ENCODE data around the gene NDUFC2.
A peak's percentile ranks its signal among the peaks of the same experiment; 100 is the strongest.

The NDUFC2 gene

GRCh38 chr11:78040691-78041379 is 38.8 kb downstream of the NDUFC2 start:
- TF ChIP-seq CTCF (IDR thresholded peaks at IDR 0.05; ENCODE audit: extremely low read depth, missing control alignments): no peak
- DNase-seq (ENCODE audit: low spot score): no peak

- DNase-seq (ENCODE audit: low spot score): peak; percentile 66
- no peak for TF ChIP-seq CTCF (IDR thresholded peaks at IDR 0.05; ENCODE audit: extremely low read depth, missing control alignments)
Measured at GRCh38 chr11:78039919-78040671, 39.6 kb downstream of the NDUFC2 start.

DNA sequence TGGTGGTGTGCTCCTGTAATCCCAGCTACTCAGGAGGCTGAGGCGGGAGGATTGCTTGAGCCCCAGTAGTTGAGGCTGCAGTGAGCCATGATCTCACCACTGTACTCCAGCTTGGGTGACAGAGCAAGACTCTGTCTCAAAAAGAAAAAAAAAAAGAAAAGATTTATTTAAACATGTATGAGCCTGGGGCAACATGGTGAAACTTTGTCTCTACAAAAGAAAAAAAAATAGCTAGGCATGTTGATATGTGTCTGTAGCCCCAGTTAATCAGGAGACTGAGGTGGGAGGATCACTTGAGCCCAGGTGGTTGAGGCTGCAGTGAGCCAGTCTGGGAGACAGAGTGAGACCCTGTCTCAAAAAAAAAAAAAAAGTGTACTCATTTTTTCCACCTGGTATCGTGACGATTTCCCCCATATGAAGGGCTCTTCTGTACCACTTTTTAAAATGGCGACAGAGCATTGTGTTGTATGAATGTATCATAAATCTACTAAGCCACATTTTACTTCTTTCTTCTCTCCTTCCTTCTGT is 40.2 kb downstream of the NDUFC2 start:
- no peak for DNase-seq (ENCODE audit: low spot score)
- no peak for TF ChIP-seq CTCF (IDR thresholded peaks at IDR 0.05; ENCODE audit: extremely low read depth, missing control alignments)

GRCh38 chr11:78038697-78039313 is 40.9 kb downstream of the NDUFC2 start:
- no peak for DNase-seq (ENCODE audit: low spot score)
- TF ChIP-seq CTCF (IDR thresholded peaks at IDR 0.05; ENCODE audit: extremely low read depth, missing control alignments): no peak

DNA sequence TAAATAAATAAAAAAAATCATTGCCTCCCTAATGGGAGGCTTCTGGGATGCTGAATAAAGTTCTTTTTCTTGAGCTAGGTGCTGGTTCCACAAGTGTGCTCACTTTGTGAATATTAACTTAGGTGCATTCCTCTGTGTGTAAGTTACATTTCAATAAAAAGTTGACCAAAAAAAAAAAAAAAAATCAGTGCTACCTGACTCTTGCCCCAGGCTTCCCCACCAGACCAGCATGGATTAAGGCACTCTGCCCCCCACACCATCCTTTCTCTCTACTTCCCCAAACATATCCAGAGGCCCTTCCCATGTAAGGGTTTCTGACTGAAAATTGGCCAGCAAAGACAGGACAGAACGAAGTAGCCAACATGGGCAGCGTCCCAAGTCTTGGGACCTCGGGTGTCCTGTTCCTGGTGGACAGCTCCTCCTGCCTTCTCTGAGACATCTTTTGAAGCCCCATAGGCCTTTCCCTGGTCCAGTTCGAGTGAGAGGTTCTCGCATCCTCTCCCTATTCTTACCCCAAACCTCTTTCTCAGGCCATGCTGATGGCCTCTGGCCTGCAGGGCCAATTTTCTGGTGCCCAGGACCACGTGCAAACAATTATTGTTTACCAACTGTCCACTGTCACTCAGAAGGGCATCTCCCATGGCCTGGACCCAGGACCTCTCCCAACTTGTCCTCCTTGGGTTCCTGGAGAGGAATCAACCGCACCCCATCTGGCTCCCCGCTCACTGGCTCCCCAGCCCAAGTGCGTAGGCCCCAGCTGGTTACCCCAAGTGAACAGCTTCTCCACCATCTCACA is 41.6 kb downstream of the NDUFC2 start:
- TF ChIP-seq CTCF (IDR thresholded peaks at IDR 0.05; ENCODE audit: extremely low read depth, missing control alignments): no peak
- DNase-seq (ENCODE audit: low spot score): no peak

- no peak for DNase-seq (ENCODE audit: low spot score)
- TF ChIP-seq CTCF (IDR thresholded peaks at IDR 0.05; ENCODE audit: extremely low read depth, missing control alignments): no peak
Measured at GRCh38 chr11:78037056-78037455, 42.6 kb downstream of the NDUFC2 start.
